ELR (cell line): ENCODE data around the gene FIBCD1.

Source experiments
- DNase-seq: peaks from one replicate; pipeline ENCODE4 v3.0.0-alpha.2; 2015; ENCODE audit warnings: low read depth

FIBCD1 gene

GRCh38 chr9:130857864-130858738 lies 80.9 kb downstream of the FIBCD1 start:
- DNase-seq = peak; percentile 86

GRCh38 chr9:130856474-130856873 lies 82.6 kb downstream of the FIBCD1 start:
- no peak for DNase-seq

- no peak for DNase-seq
Observed at GRCh38 chr9:130854835-130855234, 84.2 kb downstream of the FIBCD1 start.

DNA sequence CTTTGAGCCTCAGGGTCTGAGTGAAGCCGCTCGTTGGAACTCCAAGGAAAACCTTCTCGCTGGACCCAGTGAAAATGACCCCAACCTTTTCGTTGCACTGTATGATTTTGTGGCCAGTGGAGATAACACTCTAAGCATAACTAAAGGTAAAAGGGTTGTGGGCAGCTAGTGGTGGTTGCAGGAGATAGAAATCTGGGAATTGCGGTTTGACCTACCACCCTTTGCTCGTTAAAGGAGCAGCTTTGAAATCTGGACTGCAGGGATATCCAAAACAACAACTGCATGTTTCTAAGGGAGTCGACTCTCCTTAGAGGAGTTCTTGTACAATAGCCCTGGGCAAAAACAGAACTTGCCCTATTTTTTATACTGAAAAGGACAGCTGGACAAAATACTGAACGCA lies 85.0 kb downstream of the FIBCD1 start:
- DNase-seq = peak; percentile 76

DNA sequence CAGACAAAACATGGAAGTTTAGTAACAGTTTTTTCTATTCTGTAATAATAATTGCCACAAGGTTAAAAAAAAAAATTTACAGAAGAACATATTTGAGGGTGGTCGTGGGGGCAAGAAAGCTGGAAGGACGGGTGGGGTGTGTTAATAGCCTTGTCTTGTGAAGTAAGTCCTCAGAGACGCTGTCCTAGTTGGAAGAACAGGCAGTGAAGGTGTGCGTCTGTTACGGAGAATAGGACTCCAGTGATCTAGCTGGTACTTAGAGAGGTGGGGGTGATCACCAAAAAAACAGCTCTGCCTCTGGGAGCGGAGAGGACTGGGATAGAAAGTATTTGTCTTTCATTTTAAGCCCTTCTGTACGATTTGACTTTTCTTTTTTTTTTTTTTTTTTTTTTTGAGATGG lies 86.2 kb downstream of the FIBCD1 start:
- DNase-seq = no peak
